ENCODE results near the gene KANK2.

KANK2 gene

DNA sequence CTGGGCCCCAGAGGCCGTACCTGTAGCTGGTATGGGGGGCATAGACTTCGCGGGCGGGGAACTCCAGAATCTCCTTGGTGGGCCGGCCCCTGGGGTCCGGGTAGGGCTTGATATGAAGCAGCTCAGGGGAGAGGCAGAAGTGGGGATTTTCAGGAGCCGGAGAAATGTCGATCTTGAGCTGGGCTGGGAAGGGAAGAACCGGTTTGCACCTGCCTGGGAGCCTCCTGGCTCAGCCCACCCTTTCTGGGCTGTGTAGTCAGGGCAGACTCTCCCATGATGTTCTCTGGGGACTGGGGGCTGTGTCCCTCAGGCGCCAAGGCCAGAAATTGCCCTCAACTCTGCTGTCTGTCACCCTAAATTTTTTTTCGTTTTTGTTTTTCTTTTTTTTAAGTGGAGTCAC is 44.7 kb upstream of the KANK2 start:
- ChIA-PET POLR2A (no interaction called here), CTCF (interaction anchor here (0.9 to 3.2 kb wide), 8 partner anchors 10 to 241 kb away, joined by 3 to 14 read pairs (median 3); no protein-coding TSS in a partner anchor)
- no peak overlapping the region for H3K4me3 ChIP-seq (ENCODE audit: low read depth, low read length)
- TF ChIP-seq, protein P1, sequence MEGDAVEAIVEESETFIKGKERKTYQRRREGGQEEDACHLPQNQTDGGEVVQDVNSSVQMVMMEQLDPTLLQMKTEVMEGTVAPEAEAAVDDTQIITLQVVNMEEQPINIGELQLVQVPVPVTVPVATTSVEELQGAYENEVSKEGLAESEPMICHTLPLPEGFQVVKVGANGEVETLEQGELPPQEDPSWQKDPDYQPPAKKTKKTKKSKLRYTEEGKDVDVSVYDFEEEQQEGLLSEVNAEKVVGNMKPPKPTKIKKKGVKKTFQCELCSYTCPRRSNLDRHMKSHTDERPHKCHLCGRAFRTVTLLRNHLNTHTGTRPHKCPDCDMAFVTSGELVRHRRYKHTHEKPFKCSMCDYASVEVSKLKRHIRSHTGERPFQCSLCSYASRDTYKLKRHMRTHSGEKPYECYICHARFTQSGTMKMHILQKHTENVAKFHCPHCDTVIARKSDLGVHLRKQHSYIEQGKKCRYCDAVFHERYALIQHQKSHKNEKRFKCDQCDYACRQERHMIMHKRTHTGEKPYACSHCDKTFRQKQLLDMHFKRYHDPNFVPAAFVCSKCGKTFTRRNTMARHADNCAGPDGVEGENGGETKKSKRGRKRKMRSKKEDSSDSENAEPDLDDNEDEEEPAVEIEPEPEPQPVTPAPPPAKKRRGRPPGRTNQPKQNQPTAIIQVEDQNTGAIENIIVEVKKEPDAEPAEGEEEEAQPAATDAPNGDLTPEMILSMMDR (IDR thresholded peaks at IDR 0.05; ENCODE audit: insufficient read depth, low read length, missing control alignments): no peak
- DNase-seq (ENCODE audit: low read depth, low spot score): no peak

DNA sequence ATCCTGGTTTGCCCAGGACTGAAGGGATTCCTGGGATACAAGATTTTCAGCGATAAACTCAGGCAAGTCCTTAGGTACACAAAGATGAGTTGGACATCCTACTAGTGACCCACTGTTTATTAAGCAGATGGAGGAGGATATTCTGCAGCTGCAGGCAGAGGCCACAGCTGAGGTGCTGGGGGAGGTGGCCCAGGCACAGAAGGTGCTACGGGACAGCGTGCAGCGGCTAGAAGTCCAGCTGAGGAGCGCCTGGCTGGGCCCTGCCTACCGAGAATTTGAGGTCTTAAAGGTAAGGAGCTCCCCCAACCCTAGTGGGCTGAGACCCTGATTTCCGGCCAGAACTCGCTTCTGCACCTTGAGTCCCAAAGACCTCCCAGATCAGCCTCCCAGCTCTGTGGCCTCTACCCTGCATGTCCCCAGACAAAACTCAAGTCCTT is 42.7 kb upstream of the KANK2 start:
- ChIA-PET POLR2A (no interaction called here), CTCF (interaction anchor here (1.2 kb wide), 1 partner anchor 16 kb away, joined by 3 read pairs; no protein-coding TSS in a partner anchor)
- DNase-seq (ENCODE audit: low read depth, low spot score): no peak
- TF ChIP-seq, protein P1 (IDR thresholded peaks at IDR 0.05; ENCODE audit: insufficient read depth, low read length, missing control alignments): no peak
- no peak overlapping the region for H3K4me3 ChIP-seq (ENCODE audit: low read depth, low read length)

DNA sequence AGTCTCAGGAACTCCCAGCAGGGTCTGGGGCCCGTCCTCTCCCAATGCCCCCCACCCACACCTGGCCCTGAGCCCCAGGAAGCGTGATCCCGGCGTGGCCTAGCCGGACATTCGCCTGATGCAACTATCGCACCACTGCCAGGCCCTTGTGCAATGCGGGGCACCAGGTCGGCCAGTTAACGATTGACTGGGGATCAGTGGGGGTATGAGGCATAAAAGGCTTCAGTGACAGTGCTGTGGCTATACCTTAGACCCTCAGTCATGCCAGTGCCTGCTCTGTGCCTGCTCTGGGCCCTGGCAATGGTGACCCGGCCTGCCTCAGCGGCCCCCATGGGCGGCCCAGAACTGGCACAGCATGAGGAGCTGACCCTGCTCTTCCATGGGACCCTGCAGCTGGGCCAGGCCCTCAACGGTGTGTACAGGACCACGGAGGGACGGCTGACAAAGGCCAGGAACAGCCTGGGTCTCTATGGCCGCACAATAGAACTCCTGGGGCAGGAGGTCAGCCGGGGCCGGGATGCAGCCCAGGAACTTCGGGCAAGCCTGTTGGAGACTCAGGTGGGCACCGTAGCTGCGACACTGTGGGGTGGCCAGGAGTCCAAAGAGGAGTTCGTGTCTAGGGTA is 42.1 kb upstream of the KANK2 start, which contains the start of gene ANGPTL8:
Gene ANGPTL8, plus strand, starts transcription at position 243 of the 624 bp plus-strand sequence. Its CDS starts 19 bp downstream, at position 262.
- no peak for DNase-seq (ENCODE audit: low read depth, low spot score)
- TF ChIP-seq, protein P1 (IDR thresholded peaks at IDR 0.05; ENCODE audit: insufficient read depth, low read length, missing control alignments): no peak
- no peak within 1 kb of the TSS for H3K4me3 ChIP-seq (ENCODE audit: low read depth, low read length)
- CTCF ChIA-PET: interaction anchor here (1.2 kb wide), 1 partner anchor 16 kb away, joined by 3 read pairs; no protein-coding TSS in a partner anchor
- POLR2A ChIA-PET: no interaction called here

DNA sequence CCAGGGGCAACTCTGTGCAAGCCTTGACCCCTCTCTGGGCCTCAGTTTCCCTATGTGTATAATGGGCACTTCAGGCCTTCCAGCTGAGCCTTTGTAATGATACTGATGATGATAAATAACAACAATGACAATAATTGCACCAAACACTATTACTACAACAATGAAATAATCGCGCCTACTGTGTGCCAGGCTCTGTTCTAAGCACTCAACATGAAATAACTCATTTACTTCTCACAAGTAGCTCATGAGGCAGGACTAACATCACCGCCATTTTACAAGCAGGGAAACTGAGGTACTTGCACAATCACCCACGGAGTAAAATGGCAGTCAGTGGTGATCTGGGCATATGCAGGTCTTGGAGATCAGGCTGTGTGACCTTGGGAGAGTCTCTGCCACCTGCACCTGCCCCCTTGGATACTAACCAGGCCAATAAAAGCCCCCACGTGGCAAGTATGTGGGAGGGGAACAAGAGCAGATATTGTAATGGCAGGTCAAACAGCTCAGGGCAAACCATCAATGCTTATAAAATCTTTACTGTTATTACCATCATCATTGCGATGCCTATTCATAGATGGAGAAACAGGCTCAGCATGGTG is 41.5 kb upstream of the KANK2 start:
- TF ChIP-seq, protein P1 (IDR thresholded peaks at IDR 0.05; ENCODE audit: insufficient read depth, low read length, missing control alignments): no peak
- DNase-seq (ENCODE audit: low read depth, low spot score): no peak
- ChIA-PET POLR2A (no interaction called here), CTCF (no interaction called here)
- no peak overlapping the region for H3K4me3 ChIP-seq (ENCODE audit: low read depth, low read length)

DNA sequence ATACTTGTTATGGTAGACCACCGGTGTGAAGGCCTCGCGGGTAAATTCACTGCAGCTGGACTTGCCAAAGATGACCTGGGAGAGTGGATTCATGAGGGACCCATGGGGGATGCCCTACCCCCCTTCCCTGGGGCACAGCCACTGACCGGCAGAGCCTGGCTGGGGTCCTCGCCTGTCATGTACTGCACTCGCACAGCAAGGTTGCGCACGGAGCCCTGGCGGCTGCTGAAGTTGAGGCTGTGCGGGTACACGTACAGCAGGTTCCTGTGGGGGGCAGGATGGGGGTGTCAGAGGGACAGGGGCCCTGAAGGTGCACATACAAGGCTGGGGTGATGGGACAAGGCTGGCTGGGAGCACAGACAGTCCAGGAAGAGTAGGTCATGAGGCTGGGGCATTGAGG is 40.7 kb upstream of the KANK2 start:
- POLR2A ChIA-PET: no interaction called here
- DNase-seq (ENCODE audit: low read depth, low spot score): no peak
- H3K4me3 ChIP-seq (ENCODE audit: low read depth, low read length): no peak overlapping the region
- TF ChIP-seq, protein P1 (IDR thresholded peaks at IDR 0.05; ENCODE audit: insufficient read depth, low read length, missing control alignments): no peak
- CTCF ChIA-PET: no interaction called here

DNA sequence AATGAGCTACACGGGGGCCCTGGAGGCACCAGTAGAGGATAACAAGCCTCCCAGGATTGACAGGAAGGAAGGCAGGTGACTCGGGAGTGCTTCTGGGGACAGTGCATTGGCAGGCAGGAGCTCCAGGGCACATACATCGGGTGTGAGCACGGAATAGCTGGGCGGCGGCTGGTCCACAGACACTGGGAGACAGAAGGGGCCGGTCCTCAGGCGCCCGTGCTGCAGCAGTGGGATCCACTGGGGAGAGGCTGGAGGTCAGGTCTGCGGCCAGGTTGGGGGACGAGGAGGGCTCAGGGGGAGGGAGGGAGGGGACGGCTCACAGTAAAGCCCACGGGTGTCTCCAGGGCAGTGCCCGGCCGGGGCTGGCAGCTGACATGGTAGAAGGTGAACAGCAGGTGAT is 40.0 kb upstream of the KANK2 start:
- H3K4me3 ChIP-seq (ENCODE audit: low read depth, low read length): no peak overlapping the region
- POLR2A ChIA-PET: interaction anchor here (0.5 kb wide), 1 partner anchor 40 kb away, joined by 4 read pairs; no protein-coding TSS in a partner anchor
- CTCF ChIA-PET: no interaction called here
- TF ChIP-seq, protein P1 (IDR thresholded peaks at IDR 0.05; ENCODE audit: insufficient read depth, low read length, missing control alignments): no peak
- DNase-seq (ENCODE audit: low read depth, low spot score): no peak

All from AG04449 (cell line).